H1 (cell line): ENCODE data around the gene EXOSC6. TPM values are rescaled to one million over a fixed set of nuclear protein-coding genes. Genes with fewer than 3 reads are reported as not detected.

Experiments
- CTCF ChIA-PET: fragments of 300-600 bp; sonication (Branson Sonifier 250); formaldehyde crosslinking; loops from one replicate; lab custom pipeline; 2021; ENCODE audit not compliant: partially characterized antibody; lab: Charles Lee
- POLR2A ChIA-PET: fragments of 300-600 bp; sonication (Branson Sonifier 250); formaldehyde crosslinking; loops from one replicate; lab custom pipeline; 2021; ENCODE audit warnings: inconsistent platforms; ENCODE audit not compliant: partially characterized antibody; lab: Charles Lee
- DNase-seq, 2 experiments: peaks; one replicate each; pipeline versions ENCODE4 v3.0.0 to v3.0.0-alpha.2; 2010 to 2022; ENCODE audit warnings: low spot score in 2 of 2, low read depth in 1 of 2, mixed read lengths in 1 of 2
- FAIRE-seq: peaks from 2 replicates; lab custom pipeline; 2011; peaks lifted over from hg19 to GRCh38; lab: Jason Lieb, UNC
- H2AFZ ChIP-seq: 2 replicates; pipeline ENCODE4 v1.8.1; 2012; ENCODE audit warnings: low read length, inconsistent platforms
- H2AK5ac ChIP-seq: 2 replicates; pipeline ENCODE4 v1.6.1; 2013; ENCODE audit warnings: low read depth, low read length
- H2BK120ac ChIP-seq: replicated peaks from 2 replicates; pipeline ENCODE3; 2013; ENCODE audit warnings: low read depth, low read length, inconsistent platforms
- H2BK12ac ChIP-seq: 2 replicates; pipeline ENCODE4 v1.6.1; 2013; ENCODE audit warnings: low read depth, low read length
- H2BK15ac ChIP-seq: 2 replicates; pipeline ENCODE4 v1.6.1; 2013; ENCODE audit warnings: low read length
- H2BK20ac ChIP-seq: 2 replicates; pipeline ENCODE4 v1.6.1; 2013; ENCODE audit warnings: low read length
- H2BK5ac ChIP-seq: 2 replicates; pipeline ENCODE4 v1.6.1; 2013; ENCODE audit warnings: low read depth, low read length
- H3K14ac ChIP-seq: 2 replicates; pipeline ENCODE4 v1.6.1; 2013; ENCODE audit warnings: inconsistent platforms; ENCODE audit not compliant: insufficient read length
- H3K18ac ChIP-seq: 2 replicates; pipeline ENCODE4 v1.6.1; 2013; ENCODE audit warnings: low read length; ENCODE audit errors: extremely low read depth
- H3K23ac ChIP-seq: 2 replicates; pipeline ENCODE4 v1.6.1; 2013; ENCODE audit warnings: inconsistent platforms; ENCODE audit not compliant: insufficient read length
- H3K23me2 ChIP-seq: 2 replicates; pipeline ENCODE4 v1.6.1; 2013; ENCODE audit warnings: low read depth, low read length
- H3K27ac ChIP-seq: 2 replicates; pipeline ENCODE4 v1.6.1; 2011; ENCODE audit warnings: low read depth, low read length, inconsistent platforms
- H3K27me3 ChIP-seq, 4 experiments: replicated peaks in 1 of 4; 1 replicate in 1 of 4; 2 replicates in 3 of 4; pipeline versions ENCODE4 v1.6.1 to v1.8.1; 2011 to 2013; ENCODE audit warnings: low read length in 3 of 4, mild to moderate bottlenecking in 3 of 4, inconsistent platforms in 2 of 4, mixed read lengths in 2 of 4, moderate library complexity in 1 of 4; ENCODE audit not compliant: control insufficient read depth in 3 of 4, insufficient read depth in 3 of 4; ENCODE audit errors: extremely low read depth in 1 of 4
- H3K36me3 ChIP-seq, 4 experiments: 2 replicates each; pipeline versions ENCODE4 v1.6.1 to v1.8.1; 2011 to 2013; ENCODE audit warnings: mild to moderate bottlenecking in 4 of 4, low read length in 3 of 4, moderate library complexity in 2 of 4, control low read depth in 1 of 4, inconsistent platforms in 1 of 4; ENCODE audit not compliant: insufficient read depth in 4 of 4, control insufficient read depth in 2 of 4
- H3K4ac ChIP-seq: replicated peaks from 2 replicates; pipeline ENCODE3; 2013; ENCODE audit warnings: low read length, low read depth, mixed read lengths, inconsistent platforms; ENCODE audit not compliant: insufficient read length
- H3K4me1 ChIP-seq, 4 experiments: replicated peaks in 1 of 4; 1 replicate in 1 of 4; 2 replicates in 3 of 4; pipeline versions ENCODE4 v1.6.1 to v1.8.1; 2011 to 2013; ENCODE audit warnings: low read length in 3 of 4, inconsistent platforms in 2 of 4, mixed read lengths in 1 of 4; ENCODE audit not compliant: insufficient read depth in 4 of 4, control insufficient read depth in 3 of 4
- H3K4me2 ChIP-seq, 2 experiments: 2 replicates each; pipeline versions ENCODE4 v1.6.1 to v1.8.1; 2011 to 2013; ENCODE audit warnings: low read depth in 2 of 2, low read length in 2 of 2, control low read depth in 1 of 2, inconsistent platforms in 1 of 2, mild to moderate bottlenecking in 1 of 2; ENCODE audit not compliant: insufficient read depth in 1 of 2
- H3K4me3 ChIP-seq, 4 experiments: fragments of 200-600, 300-600 bp in 1 of 4; sonication (generic), shearing (Covaris generic), sonication (Bioruptor Twin) in 1 of 4; 2 replicates each; pipeline versions ENCODE4 v1.5.1 to v1.8.1; 2011 to 2016; ENCODE audit warnings: low read length in 4 of 4, low read depth in 3 of 4, control low read depth in 2 of 4, inconsistent platforms in 2 of 4, mild to moderate bottlenecking in 2 of 4, mixed read lengths in 1 of 4, moderate library complexity in 1 of 4; ENCODE audit not compliant: insufficient read depth in 2 of 4; ENCODE audit errors: extremely low read depth in 1 of 4
- H3K56ac ChIP-seq: replicated peaks from 2 replicates; pipeline ENCODE3; 2013; ENCODE audit warnings: low read depth, mild to moderate bottlenecking, mixed read lengths, low read length, inconsistent platforms; ENCODE audit not compliant: insufficient read length
- H3K79me1 ChIP-seq: 2 replicates; pipeline ENCODE4 v1.6.1; 2013; ENCODE audit warnings: low read depth, low read length, control low read depth
- H3K79me2 ChIP-seq, 2 experiments: 2 replicates each; pipeline versions ENCODE4 v1.6.1 to v1.8.1; 2012 to 2013; ENCODE audit warnings: low read length in 2 of 2, mild to moderate bottlenecking in 2 of 2, inconsistent platforms in 1 of 2; ENCODE audit not compliant: insufficient read depth in 2 of 2, control insufficient read depth in 1 of 2
- H3K9ac ChIP-seq, 4 experiments: replicated peaks in 1 of 4; 1 replicate in 1 of 4; 2 replicates in 3 of 4; pipeline versions ENCODE4 v1.6.1 to v1.8.1; 2011 to 2013; ENCODE audit warnings: low read depth in 3 of 4, low read length in 3 of 4, control low read depth in 2 of 4, mild to moderate bottlenecking in 2 of 4, moderate library complexity in 2 of 4, inconsistent platforms in 1 of 4; ENCODE audit errors: extremely low read depth in 1 of 4
- H3K9me3 ChIP-seq, 2 experiments: 2 replicates each; pipeline versions ENCODE4 v1.6.1 to v1.8.1; 2012 to 2013; ENCODE audit warnings: mild to moderate bottlenecking in 2 of 2, moderate library complexity in 2 of 2, control low read depth in 1 of 2, inconsistent platforms in 1 of 2, low read depth in 1 of 2, low read length in 1 of 2, mixed read lengths in 1 of 2; ENCODE audit not compliant: insufficient read depth in 2 of 2
- H4K20me1 ChIP-seq, 2 experiments: replicated peaks in 1 of 2; 2 replicates each; pipeline versions ENCODE3 to v1.8.1; 2011 to 2013; ENCODE audit warnings: inconsistent platforms in 2 of 2, low read length in 2 of 2, mild to moderate bottlenecking in 1 of 2; ENCODE audit not compliant: insufficient read depth in 2 of 2, control insufficient read depth in 1 of 2
- H4K5ac ChIP-seq: 2 replicates; pipeline ENCODE4 v1.6.1; 2013; ENCODE audit warnings: low read length, low read depth, mixed read lengths, inconsistent platforms; ENCODE audit not compliant: insufficient read length
- H4K8ac ChIP-seq: 2 replicates; pipeline ENCODE4 v1.8.0; 2013; ENCODE audit warnings: mild to moderate bottlenecking, moderate library complexity, low read length, inconsistent platforms; ENCODE audit not compliant: insufficient read depth; ENCODE audit errors: extremely low read depth
- H4K91ac ChIP-seq: replicated peaks from 2 replicates; pipeline ENCODE3; 2013; ENCODE audit warnings: low read length, mixed read lengths, inconsistent platforms; ENCODE audit not compliant: insufficient read length
- BACH1 ChIP-seq: IDR thresholded peaks from 2 replicates; pipeline ENCODE4 v1.6.1; 2012; ENCODE audit warnings: low read length, improper control_type of control experiment
- CREB1 ChIP-seq: IDR thresholded peaks from 2 replicates; pipeline ENCODE4 v1.6.1; 2012; ENCODE audit warnings: inconsistent platforms
- CTCF ChIP-seq, 3 experiments: IDR thresholded peaks; 1 replicate in 2 of 3; 2 replicates in 1 of 3; pipeline versions ENCODE4 v1.5.1 to v1.6.1; 2011; ENCODE audit warnings: low read length in 3 of 3, mild to moderate bottlenecking in 3 of 3, inconsistent platforms in 2 of 3, low read depth in 1 of 3, moderate library complexity in 1 of 3; ENCODE audit not compliant: insufficient read depth in 1 of 3; ENCODE audit errors: control extremely low read depth in 1 of 3
- HDAC2 ChIP-seq, 2 experiments: fragments of 300-600 bp in 1 of 2; sonication (generic) in 1 of 2; IDR thresholded peaks; 2 replicates each; pipeline ENCODE4 v1.6.1; 2011 to 2012; ENCODE audit warnings: low read depth in 2 of 2, low read length in 2 of 2, mild to moderate bottlenecking in 2 of 2, moderate library complexity in 2 of 2, borderline replicate concordance in 1 of 2, inconsistent platforms in 1 of 2
- POLR2AphosphoS5 ChIP-seq: IDR thresholded peaks from 2 replicates; pipeline ENCODE4 v1.6.1; 2011; ENCODE audit warnings: low read depth, low read length
- RAD21 ChIP-seq, 2 experiments: IDR thresholded peaks in 1 of 2; conservative IDR thresholded peaks in 1 of 2; 2 replicates each; pipeline ENCODE4 v1.6.1; 2011; ENCODE audit warnings: low read depth in 2 of 2, low read length in 2 of 2, improper control_type of control experiment in 1 of 2, inconsistent platforms in 1 of 2, mild to moderate bottlenecking in 1 of 2, moderate library complexity in 1 of 2
- SP4 ChIP-seq: IDR thresholded peaks from 2 replicates; pipeline ENCODE4 v1.6.1; 2012; ENCODE audit warnings: low read length, inconsistent platforms
- TCF12 ChIP-seq: IDR thresholded peaks from 2 replicates; pipeline ENCODE4 v1.6.1; 2011; ENCODE audit warnings: low read depth, mild to moderate bottlenecking, low read length
- WGBS, 2 experiments: shearing (Covaris generic) in 1 of 2; methylation state at CpG; one replicate each; pipeline versions ENCODE4 v1.1.6 to v1.1.7; 2013 to 2015; ENCODE audit warnings: low lambda C conversion rate in 2 of 2, mixed read lengths in 2 of 2, inconsistent platforms in 1 of 2, low coverage in 1 of 2, missing lambda C conversion rate in 1 of 2; ENCODE audit not compliant: insufficient replicate concordance in 2 of 2, insufficient coverage in 1 of 2, insufficient read length in 1 of 2; ENCODE audit errors: extremely low coverage in 1 of 2, missing lambda C conversion rate in 1 of 2; 5-methylcytosine and 5-hydroxymethylcytosine counted together
- polyA plus RNA-seq, 7 experiments: library from polyadenylated mRNA; depleted of rRNA in 3 of 7; stranded (reverse) in 5 of 7; unstranded in 2 of 7; fragments of >200 nt in 5 of 7; fragments of 200-250 nt in 2 of 7; gene quantifications; 1 replicate in 5 of 7; 2 replicates in 1 of 7; 4 replicates in 1 of 7; pipeline versions ENCODE4 v1.2.1 to v1.2.3, GENCODE V29; 2011 to 2013; ENCODE audit warnings: missing spikeins in 2 of 7, mixed read lengths in 2 of 7
- total RNA-seq: library from RNA; stranded (reverse); fragmentation: NEBNext Ultra II Directional; extraction: Animal tissue kit (Norgen Biotek cat#: 25700); gene quantifications from 2 replicates; pipeline ENCODE4 v1.2.1, GENCODE V29; 2021

The EXOSC6 gene
- total and polyA plus RNA-seq, 2 of the 8 experiments (the other 6 are each of a cell fraction or from before 2014, with no cell fraction given), result 9.7 to 22.5 TPM

DNA sequence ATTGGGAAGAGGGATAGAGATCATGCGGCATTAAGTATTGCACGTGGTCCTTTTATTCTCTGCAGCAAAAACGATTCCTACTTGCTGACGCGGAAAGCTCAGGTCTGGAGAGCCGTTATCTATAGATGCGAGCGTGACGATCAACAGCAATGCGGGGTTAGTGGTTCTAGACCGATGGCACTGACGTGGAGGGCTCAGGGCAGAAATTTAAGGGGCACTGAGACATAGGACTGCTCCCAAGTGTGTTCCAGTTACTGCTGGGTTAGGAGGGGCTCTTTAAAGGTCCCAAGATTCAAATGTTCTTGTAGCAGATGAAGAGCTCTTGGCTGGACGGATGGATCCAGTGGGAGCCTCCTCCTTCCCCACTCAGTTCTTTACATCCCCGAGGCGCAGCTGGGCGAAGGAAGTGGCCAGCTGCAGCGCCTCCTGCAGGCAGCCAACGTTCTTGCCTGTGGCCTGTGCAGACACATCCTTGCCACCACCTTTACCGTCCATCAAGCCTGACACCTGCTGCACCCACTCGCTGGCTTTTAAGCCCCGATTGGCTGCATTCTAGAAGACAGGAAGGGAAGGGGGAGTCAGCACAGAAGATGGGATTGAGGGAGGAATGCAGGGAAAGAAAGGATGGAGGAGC is 732 bp upstream of the EXOSC6 start:
- Histone ChIP-seq H2AK5ac (no peak overlapping the region), H2BK5ac (no peak overlapping the region; the same call in 1 of the 2 replicates), H3K4ac (no peak overlapping the region), H3K18ac (no peak overlapping the region), H2BK12ac (no peak overlapping the region), H4K5ac (no peak overlapping the region), H3K4me3 (no peak overlapping the region), H2AFZ (no peak overlapping the region), H2BK20ac (no peak overlapping the region), H3K4me1 (no peaks in the 10 kb centered on the region; a peak in 1 of 7 replicates), H3K9me3 (no peaks in the 10 kb centered on the region), H4K20me1 (peaks cover 4 to 17% of the 10 kb centered on the region in 2 experiments), H3K36me3 (peaks cover 30 to 54% (median 49%) of the 10 kb centered on the region in 4 experiments), H3K79me2 (peaks cover 0 to 20% of the 10 kb centered on the region in 2 experiments; a peak in 2 of 4 replicates), H3K79me1 (0 out of 2 replicates have a peak, but pooled peaks cover 2% of the 10 kb centered on the region), H4K8ac (no peak overlapping the region), H3K4me2 (no peak overlapping the region), H2BK15ac (no peak overlapping the region), H3K27ac (no peak overlapping the region), H4K91ac (no peak overlapping the region), H3K27me3 (no peaks in the 10 kb centered on the region), H3K23me2 (peaks cover 3% of the 10 kb centered on the region; the same call in 1 of the 2 replicates), H3K9ac (no peak overlapping the region), H3K56ac (no peak overlapping the region), H2BK120ac (no peak overlapping the region), H3K14ac (no peak overlapping the region), H3K23ac (no peak overlapping the region)
- FAIRE-seq (no peak), DNase-seq (peak in 1 of 2 experiments; percentile 79)
- CTCF ChIA-PET, result interaction anchor here (0.6 to 8.3 kb wide), 25 partner anchors 8 to 517 kb away, joined by 3 to 67 read pairs (median 4); partner anchors contain the start of genes DDX19B and PDPR
- WGBS, 2 experiments, result 86% methylated on average over 21 of the region's 21 CpGs; no CpG with 5 or more reads in 1 of the 2 experiments
- POLR2A ChIA-PET, result interaction anchor here (0.9 to 6.8 kb wide), 14 partner anchors 11 to 325 kb away, joined by 3 to 48 read pairs (median 10); partner anchors contain the start of genes AARS1, DDX19B and ST3GAL2
- TF ChIP-seq HDAC2 (IDR thresholded peaks at IDR 0.05; ENCODE audit: borderline replicate concordance in 1 of 2, low read depth in 2 of 2, low read length in 2 of 2), result no peak
- 0 out of 2 replicates have a peak, but pooled peaks have one; percentile 16 for TF ChIP-seq TCF12
- peak; percentile 20 for TF ChIP-seq POLR2AphosphoS5
- TF ChIP-seq CREB1, result peak; percentile 44; the same call in 1 of the 2 replicates
- no peak for TF ChIP-seq BACH1
- TF ChIP-seq CTCF (IDR thresholded peaks at IDR 0.05; ENCODE audit: control extremely low read depth in 1 of 3, insufficient read depth in 1 of 3, low read depth in 1 of 3, low read length in 3 of 3), result peak; percentile 85 to 99 (median 89)
- no peak for TF ChIP-seq SP4
- TF ChIP-seq RAD21 (IDR thresholded peaks at IDR 0.05 in 1 of 2, conservative IDR thresholded peaks at IDR 0.05 in 1 of 2; ENCODE audit: low read depth in 2 of 2, low read length in 2 of 2), result peak; percentile 33 to 40; a peak in 3 of 4 replicates
